Activated T-cell treated with anti-CD3 and anti-CD28 coated beads for 1 hour (primary cell): ENCODE results near the gene KLK11.
"Not testable (repeated sequence)": the region's sequence is repeated elsewhere in the genome, so short reads cannot be mapped to it uniquely, and the experiment has no call there.

Experiments
- DNase-seq: peaks from one replicate; pipeline ENCODE4 v3.0.0-alpha.2; 2020; ENCODE audit warnings: low read depth

The KLK11 gene

DNA sequence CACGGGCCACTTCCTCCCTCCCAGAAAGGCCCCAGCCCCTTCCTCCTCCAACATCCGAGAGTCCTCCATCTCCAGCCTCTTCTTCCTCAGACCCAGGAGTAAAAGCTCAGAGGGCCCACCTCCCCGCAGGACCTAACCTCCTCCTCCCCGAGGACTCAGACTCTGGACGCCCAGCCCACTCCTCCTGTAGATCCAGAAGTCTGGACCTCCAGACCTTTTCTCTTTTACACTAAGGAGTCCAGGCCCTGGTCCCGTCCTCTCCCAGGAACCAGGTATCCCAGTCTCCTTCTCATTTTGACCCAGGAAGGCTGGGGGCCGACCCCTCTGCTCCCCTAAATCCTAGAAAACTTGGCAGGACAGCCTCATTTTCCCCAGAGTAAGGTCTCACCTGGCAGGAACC, 23.1 kb downstream of the KLK11 start:
- DNase-seq = no peak

DNA sequence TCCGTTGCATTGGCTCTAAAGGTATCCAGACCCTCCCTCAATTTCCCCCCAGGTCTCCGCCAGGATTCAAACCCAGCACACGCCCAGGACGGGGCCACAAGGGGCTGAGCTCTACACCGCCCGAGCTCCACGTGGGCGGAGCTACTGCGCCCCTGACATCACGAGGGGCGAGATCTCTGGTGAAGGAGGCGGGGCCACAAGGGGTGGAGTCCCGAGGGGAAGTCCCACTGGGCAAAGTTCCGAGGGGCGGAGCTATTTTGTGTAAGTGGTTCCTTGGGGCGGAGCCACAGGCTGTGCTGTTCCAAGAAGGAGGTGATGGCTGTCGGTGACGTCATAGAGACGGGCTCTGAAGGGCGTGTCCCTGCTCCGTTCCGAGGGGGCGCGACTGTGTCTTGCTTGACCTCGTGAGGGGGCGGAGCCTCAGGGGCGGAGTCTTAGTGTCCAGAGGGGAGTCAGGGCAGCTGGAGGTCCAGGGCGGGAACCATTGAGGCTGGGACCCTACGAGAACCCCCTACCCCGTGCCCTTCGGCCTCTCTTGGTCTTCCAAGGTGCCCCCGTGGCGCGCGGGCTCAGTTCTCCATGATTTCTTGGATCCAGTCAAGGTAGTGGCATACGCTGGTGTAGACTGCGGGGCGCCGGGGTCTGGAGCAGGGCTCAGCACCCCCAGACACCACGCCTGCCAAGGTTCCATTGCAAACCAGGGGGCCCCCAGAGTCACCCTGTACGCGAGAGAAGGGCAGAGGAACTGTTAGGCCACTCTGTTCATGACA, 23.7 kb downstream of the KLK11 start:
- no peak for DNase-seq

DNA sequence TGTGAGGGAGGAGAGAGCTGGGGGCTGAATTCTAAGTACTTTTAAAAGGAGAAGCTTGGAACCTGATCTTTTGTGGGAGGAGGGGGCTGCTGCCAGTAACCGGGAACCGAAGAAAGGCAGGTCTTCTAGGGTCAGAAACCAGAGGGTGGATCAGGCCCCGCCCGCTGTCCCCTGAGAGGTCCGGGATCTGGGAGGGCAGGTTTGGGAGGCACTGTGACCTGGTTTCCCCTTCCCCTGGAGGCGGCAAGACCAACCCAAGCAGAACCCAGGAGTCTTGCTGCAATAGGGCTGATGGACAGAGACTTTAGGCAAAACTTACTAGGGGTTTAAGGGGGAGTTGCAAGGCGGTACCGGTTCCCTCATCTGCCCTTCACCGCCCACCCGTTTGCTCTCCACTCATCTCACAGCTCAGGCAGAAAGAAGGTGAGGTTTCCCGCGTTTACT, 24.3 kb downstream of the KLK11 start:
- DNase-seq = no peak

DNA sequence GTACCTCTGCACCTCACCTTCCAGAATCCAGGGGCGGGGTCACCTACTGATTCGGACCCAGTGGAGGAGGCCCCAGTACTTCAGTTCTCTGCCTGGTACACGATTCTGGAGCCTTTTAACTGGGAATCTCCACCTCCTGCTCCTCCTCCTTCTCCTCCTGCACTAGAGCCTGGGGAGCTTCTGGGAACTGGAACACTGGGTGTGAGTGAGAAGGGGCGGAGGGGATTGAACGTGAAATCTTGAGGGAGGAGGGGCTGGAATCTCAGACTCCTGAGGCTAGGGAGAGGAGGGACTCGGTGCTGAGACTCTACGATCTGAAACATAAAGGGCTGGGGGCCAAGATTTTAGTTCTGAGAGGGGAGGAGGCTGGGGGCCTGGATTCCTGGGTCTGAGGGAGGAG, 24.9 kb downstream of the KLK11 start, which contains the start of gene KLK8:
KLK8 (minus strand) TSS at position 90 of the 400 bp plus-strand sequence. CDS start 437 bp downstream, outside the sequence.
- no peak for DNase-seq

DNA sequence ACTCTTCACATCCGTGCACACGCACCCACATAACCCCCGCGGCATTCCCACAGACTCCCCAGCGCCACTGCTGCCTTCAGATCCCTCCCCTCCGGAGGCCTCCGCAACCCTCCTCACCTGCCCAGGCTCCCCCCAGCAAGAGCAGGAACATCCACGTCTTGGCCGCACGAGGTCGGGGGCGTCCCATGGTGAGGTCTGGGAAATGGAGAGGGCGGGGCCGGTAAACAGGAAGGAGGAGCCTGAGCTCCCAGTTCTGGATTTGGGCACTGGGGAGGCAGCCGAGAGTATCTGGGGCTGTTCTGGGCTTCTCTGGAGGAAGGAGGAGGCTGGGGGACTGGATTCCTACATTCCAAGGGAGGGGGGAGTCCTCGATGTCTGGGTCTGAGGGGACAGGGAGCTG, 25.4 kb downstream of the KLK11 start:
- DNase-seq = no peak

DNA sequence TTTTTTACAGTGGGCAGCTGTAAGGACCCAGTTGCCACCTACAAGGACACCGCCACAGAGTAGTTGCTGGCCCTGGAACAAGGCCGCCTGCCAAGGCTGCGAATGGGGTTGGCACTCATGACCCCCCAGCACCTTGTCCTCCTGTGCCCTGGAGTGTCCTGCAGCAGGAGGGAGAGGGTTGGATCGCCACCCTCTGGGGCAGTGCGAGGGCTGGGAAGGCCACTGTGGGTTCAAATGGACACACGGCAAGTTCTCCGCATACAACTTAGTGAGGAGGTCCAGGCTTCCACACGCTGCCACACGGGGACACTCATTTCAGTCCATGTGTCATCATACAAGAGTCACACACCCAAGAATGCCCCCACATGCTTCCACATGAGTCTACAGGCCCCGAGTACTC, 26.0 kb downstream of the KLK11 start:
- no peak for DNase-seq

DNA sequence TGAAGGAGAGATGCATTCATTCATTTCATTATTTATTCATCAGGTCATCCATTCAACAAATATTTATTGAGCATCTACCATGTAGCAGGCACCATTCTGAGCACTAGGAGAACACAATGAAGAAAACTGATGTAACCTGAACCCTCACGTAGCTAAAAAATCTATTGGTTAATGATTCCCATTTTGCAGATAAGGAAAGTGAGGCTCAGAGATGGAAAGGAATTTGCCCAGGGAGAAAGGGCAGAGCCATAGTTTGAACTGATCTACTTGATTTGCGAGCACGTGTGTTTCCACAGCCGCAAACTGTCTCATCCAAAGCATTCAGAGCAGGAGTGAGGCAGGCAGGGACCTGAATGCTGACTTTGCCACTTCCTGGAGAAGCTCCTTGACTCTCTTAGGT, 27.7 kb downstream of the KLK11 start:
- no peak for DNase-seq

DNA sequence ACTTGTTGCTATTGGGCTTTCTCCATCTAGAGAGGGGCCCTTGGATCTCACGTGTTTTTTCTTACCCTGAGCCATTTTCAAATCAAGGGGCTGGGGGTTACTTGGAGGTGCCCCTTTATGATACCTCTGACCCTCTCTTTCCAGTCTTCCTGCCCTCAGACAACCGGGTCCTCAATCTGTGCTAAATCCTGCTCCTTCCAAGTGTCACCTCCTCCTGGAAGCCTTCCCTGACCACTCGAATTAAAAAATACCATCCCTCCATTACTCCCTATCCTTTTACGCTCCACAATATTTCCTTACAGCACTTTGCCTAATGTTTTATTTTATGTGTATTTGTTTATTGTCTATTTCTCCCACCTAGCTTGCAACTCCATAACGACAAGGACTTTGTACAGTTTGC, 28.4 kb downstream of the KLK11 start:
- DNase-seq = no peak

DNA sequence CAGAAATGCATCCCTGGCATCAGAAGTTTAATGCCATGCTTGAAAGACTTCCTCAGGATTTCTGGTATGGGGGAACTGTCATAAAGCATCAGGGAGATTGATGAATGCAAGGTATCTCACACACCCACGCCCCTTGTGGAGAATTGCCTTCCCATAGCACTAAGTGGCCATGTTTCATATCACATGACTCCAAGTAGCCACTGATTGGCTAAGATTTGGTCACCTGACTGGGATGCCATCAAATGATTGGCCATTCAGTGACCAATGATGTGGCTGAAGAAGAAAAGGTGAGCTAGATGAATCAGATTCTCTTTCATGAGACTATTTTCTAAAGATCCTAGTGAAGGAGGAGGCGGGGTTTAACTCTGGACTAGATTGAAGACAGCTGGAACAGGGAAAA, 32.3 kb downstream of the KLK11 start:
- DNase-seq = no peak

DNA sequence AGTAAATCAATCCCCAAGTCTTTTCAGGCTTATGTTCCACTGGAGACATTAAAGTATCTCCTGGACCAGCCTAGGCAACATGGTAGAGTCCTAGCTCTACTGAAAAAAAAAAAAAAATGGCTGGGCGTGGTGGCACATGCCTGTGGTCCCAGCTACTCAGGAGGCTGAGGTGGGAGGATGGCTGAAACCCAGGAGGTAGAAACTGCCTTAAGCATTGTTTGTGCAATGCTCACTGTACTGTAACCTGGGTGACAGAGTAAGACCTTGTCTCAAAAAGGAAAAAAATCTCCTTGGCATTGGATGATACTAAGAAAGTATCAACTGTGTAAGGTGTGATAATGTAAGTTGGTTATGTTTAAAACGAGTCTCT, 33.8 kb downstream of the KLK11 start:
- DNase-seq = no peak

DNA sequence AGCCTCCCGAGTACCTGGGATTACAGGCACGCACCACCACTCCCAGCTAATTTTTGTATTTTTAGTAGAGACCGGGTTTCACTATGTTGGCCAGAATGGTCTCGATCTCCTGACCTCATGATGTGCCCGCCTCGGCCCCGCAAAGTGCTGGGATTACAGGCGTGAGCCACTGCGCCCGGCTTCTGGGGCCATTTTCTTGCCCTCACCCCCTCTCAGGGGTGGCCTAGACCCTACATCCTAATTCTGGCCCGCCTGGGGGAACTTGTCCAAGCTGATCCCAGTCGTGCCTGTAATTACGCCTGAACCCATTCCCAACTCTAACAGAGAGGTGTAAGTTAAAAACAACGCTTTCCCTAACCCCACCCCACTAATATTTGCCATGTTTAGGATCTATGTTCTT, 42.0 kb downstream of the KLK11 start:
- not testable (repeated sequence) for DNase-seq

DNA sequence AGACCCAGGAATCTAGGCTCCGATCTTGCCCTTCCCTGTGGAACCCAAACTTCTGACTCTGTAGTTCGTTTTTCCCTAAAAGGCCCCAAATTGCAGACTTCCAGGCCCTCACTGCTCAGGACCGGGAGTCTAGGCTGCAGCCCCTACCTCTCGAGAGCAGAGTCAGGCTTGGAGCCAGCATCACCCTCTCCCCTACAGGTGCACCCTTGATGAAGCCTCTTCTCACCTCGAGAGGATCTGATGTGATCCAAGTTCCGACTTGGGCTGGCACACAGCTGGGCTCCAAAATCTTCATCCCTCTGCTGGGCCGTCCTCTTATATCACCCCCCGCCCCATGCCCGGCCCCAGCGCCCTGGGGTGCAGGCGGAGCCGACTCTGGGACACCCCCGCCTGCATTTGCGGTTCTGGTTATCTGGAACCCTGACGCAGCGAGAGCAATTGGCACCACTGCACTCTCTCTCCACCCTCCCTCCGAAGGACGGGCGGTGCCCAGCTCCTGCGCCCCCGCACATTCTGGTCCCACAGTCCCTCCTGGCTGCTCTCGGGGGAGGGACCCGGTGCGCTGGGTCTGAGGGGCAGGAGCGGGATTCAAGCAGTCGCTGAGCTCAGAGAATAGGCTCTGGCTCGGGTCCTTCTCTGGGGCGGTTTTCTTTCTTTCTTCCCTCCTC, 42.7 kb downstream of the KLK11 start, which contains the start of gene KLK7:
KLK7 (minus strand) TSS at position 293 of the 668 bp plus-strand sequence. CDS start 1,518 bp downstream, outside the sequence.
- DNase-seq = no peak

DNA sequence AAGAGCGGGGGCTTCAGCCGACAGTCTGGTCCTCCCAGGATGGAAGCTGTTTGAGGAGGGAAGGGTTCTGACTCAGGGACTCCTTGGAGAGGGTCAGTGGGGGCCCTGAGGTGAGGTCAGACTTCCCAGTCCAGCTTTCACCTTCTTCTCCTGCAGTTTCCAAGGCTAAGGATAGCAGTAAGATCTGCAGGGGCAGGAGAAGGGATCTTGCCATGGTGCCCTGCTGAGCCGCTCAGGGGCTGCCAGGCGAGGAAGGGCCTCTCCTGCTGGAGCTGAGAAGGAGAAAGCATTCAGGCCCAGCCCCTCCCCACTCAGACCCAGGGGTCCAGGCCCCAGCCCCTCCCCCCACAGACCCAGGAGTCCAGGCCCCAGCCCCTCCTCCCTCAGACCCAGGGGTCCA, 44.2 kb downstream of the KLK11 start:
- no peak for DNase-seq

DNA sequence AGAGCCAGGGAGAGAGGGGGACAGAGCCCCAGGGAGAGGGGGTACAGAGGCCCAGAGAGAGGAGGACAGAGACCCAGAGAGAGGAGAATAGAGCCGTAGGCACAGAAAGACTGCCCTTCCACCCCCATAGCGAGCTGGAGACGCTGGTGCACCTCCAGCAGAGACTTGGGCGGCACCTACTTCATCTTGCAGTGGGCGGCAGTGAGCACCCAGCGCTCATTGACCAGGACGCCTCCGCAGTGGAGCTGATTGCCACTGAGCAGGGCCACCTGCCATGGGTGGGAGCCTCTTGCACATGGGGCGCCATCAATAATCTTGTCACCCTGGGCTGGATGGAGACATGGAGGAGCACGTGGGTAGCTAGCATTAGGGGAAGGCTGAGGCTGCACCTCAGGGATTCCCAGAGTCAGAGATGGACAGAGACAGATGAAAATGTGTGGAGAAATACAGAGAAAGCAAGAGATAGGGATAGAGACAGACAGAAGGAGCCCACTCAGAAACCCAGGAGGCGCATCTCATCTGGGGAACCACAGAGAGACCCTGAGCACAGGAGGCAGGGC, 44.7 kb downstream of the KLK11 start:
- DNase-seq = no peak

DNA sequence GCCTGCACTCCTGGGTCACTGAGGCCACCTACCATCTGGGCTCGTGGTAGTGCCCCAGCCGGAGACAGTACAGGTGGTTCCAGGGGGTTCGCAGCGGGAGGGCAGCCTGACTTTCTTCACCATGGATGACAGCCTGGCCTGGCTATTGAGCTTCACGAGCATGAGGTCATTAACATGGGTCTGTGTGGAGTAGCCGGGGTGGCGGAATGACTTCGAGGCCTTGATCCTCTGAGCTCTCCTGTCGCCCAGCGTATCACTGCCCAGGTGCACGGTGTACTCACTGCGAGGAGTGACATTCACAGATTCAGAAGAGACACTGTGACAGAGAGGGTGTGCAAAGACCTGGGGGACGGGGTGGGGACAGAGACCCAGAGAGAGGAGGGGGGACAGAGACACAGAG, 46.2 kb downstream of the KLK11 start:
- DNase-seq = no peak

DNA sequence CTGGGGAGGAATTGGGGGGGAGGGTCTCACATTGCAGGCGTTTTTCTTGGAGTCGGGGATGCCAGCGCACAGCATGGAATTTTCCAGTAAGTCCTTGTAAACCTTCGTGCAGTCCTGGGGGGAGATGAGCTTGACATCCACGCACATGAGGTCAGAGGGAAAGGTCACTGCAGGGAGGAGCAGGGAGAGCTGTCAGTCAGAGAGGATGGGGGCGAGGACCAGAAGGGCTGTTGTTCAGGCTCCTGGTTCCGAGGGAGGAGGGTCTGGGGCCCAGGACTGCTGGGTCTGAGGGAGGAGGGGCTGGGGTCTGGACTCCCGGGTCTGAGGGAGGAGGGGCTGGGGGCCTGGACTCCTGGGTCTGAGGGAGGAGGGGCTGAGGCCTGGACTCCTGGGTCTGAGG, 46.7 kb downstream of the KLK11 start:
- no peak for DNase-seq

DNA sequence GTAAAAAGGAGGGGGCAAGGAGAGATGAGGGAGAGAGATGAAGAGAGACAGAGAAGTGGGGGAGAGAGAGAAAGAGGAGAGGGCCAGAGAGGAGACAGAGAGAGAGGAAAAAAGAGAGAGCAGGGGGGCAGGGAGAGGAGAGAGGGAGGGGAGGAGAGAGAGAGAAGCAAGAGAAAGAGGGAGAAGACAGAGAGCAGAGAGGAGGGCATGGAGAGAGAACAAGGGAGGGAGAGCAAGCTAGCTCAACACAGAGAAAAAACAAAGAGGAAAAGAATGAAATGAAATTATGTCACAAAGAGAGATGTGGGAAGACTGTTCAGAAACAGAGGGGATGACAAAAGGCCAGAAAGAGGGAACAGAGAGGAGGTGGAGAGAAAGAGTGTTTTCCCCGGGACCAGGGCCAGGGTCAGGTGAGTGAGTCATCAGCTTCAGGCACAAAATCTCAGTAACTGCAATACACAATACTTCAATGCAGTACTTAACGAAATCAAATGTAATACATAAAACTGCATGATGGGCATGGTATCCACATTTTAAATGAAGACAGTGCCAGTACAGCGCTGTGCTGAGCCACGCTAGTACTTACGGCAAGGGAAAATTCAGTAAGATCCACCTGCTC, 47.5 kb downstream of the KLK11 start:
- DNase-seq = no peak

DNA sequence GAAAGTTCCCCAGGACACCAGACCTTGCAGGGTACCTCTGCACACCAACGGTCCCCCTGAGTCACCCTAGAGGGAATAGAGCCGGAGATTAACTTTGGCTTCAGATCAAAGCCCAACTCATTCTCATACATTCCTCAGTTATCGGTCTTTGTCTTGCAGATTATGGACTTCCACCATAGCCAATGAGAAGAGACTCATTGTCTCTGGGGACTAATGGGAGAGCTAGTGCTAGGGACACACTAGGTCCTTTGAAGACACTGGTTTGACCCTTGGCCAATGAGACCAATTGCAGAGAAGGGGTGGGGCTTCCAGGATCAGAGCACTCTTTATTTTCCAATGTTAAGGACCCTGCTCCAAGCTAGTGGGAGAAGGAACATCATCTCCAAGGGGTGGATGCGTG, 48.8 kb downstream of the KLK11 start:
- no peak for DNase-seq

DNA sequence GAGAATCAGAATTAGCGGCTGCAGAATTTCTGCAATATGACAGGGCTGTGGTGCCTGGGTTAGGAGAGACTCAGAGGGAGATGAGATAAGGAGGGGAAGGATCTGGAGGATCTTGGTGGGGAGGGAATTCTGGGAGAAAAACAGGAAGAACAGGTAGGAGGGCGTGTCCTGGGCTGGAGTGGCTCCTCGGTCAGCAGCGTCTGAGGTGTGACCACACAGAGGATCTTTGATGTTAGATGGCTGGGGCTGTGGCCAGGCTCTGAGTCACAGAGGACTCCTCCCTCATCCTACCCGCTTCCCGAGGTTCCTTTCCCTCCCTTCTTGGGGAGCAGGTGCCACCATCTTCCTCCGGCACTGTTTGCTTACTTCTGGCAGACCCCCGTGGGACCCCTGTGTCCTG, 50.6 kb downstream of the KLK11 start:
- DNase-seq = no peak

DNA sequence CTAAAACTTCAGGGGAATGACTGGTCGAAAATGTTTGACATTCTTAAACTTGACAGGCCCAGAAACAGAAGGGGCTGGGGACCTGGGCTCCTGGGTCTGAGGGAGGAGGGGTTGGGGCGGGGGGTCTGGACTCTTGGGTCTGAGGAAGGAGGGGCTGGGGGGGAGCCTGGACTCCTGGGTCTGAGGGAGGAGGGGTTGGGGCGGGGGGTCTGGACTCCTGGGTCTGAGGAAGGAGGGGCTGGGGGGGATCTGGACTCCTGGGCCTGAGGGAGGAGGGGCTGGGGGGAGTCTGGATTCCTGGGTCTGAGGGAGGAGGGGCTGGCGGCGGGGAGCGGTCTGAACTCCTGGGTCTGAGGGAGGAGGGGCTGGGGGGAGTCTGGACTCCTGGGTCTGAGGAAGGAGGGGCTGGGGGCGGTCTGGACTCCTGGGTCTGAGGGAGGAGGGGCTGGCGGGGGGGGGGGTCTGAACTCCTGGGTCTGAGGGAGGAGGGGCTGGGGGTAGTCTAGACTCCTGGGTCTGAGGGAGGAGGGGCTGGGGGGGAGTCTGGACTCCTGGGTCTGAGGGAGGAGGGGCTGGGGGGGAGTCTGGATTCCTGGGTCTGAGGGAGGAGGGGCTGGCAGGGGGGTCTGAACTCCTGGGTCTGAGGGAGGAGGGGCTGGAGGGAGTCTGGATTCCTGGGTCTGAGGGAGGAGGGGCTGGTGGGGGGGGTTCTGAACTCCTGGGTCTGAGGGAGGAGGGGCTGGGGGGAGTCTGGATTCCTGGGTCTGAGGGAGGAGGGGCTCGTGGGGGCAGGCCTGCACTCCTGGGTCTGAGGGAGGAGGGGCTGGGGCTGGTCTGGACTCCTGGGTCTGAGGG, 51.5 kb downstream of the KLK11 start:
- no peak for DNase-seq

DNA sequence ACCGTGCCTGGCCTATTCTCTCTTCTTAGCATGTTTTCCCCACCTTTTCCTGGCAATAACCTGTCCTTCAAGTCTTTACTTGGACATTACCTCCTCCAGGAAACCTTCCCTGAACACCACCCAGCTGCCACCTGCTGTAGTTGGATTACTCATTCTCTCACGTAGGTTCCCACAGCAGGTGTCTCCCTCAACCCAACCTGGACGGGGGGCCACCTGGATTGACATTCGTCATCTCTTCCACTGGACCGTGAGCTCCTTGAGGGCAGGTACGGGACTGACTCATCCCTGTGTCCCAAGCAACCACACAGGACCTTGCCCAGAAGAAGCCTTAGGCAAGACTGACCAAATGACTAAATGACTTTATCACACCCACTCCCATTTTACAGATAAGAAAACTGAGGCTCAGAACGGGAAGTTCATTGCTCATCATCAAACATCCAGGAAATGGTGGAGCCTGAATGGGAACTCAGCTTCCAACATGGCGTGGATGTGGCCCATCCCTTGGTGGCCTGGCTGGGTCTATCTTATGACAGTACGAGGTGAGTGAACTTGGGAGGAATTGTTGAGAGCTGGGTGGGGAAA, 53.5 kb downstream of the KLK11 start:
- DNase-seq = no peak
